Esophagus (tissue), 2 donors: Measurements from ENCODE around the gene ASH1L. TPM values are rescaled to one million over a fixed set of nuclear protein-coding genes. Genes with fewer than 3 reads are reported as not detected.
A peak's percentile ranks its signal among the peaks of the same experiment; 100 is the strongest.

ENCODE experiments used
- H3K27ac ChIP-seq, 2 donors: one replicate each; pipeline ENCODE4 v1.5.1; 2013; ENCODE audit warnings: low read depth in 2 of 2, mild to moderate bottlenecking in 2 of 2, inconsistent platforms in 1 of 2, low read length in 1 of 2, moderate library complexity in 1 of 2
- H3K27me3 ChIP-seq, 2 donors: one replicate each; pipeline ENCODE4 v1.6.1; 2013; ENCODE audit warnings: low read length in 2 of 2, control low read depth in 1 of 2, mild to moderate bottlenecking in 1 of 2; ENCODE audit not compliant: insufficient read depth in 2 of 2, control insufficient read depth in 1 of 2
- H3K36me3 ChIP-seq, 2 donors: one replicate each; pipeline ENCODE4 v1.6.1; 2013; ENCODE audit warnings: low read length in 1 of 2; ENCODE audit not compliant: control insufficient read depth in 2 of 2, insufficient read depth in 2 of 2
- H3K4me1 ChIP-seq, 2 donors: one replicate each; pipeline ENCODE4 v1.6.1; 2013; ENCODE audit warnings: low read length in 1 of 2; ENCODE audit not compliant: control insufficient read depth in 2 of 2, insufficient read depth in 2 of 2
- H3K4me3 ChIP-seq, 2 donors: one replicate each; pipeline ENCODE4 v1.5.1; 2013; ENCODE audit warnings: low read length in 2 of 2, mild to moderate bottlenecking in 2 of 2, low read depth in 1 of 2, moderate library complexity in 1 of 2
- H3K9me3 ChIP-seq, 2 donors: one replicate each; pipeline ENCODE4 v1.6.1; 2013; ENCODE audit warnings: mild to moderate bottlenecking in 2 of 2, low read depth in 1 of 2, low read length in 1 of 2, moderate library complexity in 1 of 2; ENCODE audit not compliant: control insufficient read depth in 2 of 2, insufficient read depth in 1 of 2
- WGBS, 2 donors: extraction: QIAGEN DNeasy Blood & Tissue Kit; methylation state at CpG; one replicate each; pipeline ENCODE4 v1.1.7; 2013; 5-methylcytosine and 5-hydroxymethylcytosine counted together
- polyA plus RNA-seq, 2 donors: library from polyadenylated mRNA; stranded (reverse); fragments of 200-250 nt; gene quantifications; one replicate each; pipeline ENCODE4 v1.2.3, GENCODE V29; 2013
- donor health status: healthy with polysubstance abuse.
- donor health status: Bipolar disorder and iron deficiency.

ASH1L gene
- polyA plus RNA-seq, 2 donors, result 5.9 to 7.2 TPM

- H3K9me3 ChIP-seq, result no peaks in the 10 kb centered on the region
- H3K27ac ChIP-seq, result peak overlapping the region; percentile 96 to 99
- 1% methylated on average over 28 of the region's 28 CpGs for WGBS, 2 donors
- H3K4me3 ChIP-seq, result peak overlapping the region; percentile 67 to 68
- H3K36me3 ChIP-seq, result peaks cover 0 to 19% of the 10 kb centered on the region in 2 donors
- no peaks in the 10 kb centered on the region for H3K27me3 ChIP-seq
- peaks cover 2 to 19% of the 10 kb centered on the region in 2 donors for H3K4me1 ChIP-seq
These were observed 240.0 kb downstream of the ASH1L start for GRCh38 chr1:155322571-155322952.

GRCh38 chr1:155321639-155322503, 240.7 kb downstream of the ASH1L start:
- Histone ChIP-seq H3K4me1 (peaks cover 2 to 19% of the 10 kb centered on the region in 2 donors), H3K9me3 (no peaks in the 10 kb centered on the region), H3K27ac (peak overlapping the region; percentile 34 to 45), H3K27me3 (no peaks in the 10 kb centered on the region), H3K4me3 (peak overlapping the region in 1 of 2 donors; percentile 68), H3K36me3 (peaks cover 0 to 17% of the 10 kb centered on the region in 2 donors)
- WGBS, 2 donors, result 41 to 46% methylated on average over 25 to 27 of the region's 27 CpGs

DNA sequence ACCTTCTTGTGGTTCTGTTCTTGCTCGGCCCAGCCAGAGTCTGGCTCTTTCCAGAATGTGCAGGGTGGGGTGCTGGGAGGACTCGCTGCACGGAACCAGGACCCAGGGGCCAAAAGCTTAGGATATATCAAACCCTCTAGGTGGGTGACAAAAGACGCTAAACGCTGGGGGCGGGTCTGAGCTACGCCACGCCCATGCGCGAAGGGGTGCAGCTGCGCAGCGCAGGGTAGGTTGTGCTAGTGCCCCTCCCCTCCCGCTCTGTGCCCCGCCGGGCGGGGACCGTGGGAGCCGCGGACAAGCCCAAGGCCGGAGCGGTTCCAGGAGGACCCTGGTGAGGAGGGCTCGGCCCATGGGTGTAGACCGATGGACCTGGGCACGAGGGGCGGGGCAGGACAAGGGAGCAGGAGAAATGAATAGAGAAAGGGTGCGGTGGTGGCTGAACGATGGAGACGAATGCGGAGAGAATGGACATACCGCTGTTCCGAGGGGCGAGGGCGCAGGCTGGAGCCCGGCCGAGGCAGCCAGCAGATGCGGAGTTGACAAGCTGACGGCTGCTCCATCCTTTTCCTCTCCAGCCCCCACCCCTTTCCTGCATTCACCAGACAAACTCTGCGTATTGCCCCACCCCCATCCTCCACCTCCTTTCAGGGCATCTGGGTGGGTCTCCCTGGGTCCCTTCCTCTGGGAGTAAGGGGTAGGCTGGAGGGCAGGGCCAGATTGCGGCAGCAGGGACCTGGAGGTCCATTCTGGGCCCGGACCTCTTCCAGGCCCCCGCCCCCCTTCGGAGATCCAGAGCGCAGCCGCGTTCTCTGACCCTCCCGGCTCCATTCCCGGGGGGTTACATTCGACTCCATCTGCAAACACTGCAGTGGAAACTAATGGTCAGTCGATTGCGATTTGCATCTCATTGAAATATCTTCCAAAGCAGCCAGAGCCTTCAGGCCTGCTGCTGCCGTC, 241.7 kb downstream of the ASH1L start, which contains the start of gene RUSC1:
RUSC1 (plus strand) TSS at position 234 of the 957 bp plus-strand sequence. CDS start 880 bp downstream, outside the sequence.
- H3K4me3 ChIP-seq, result peak within 1 kb of the TSS; percentile 44 to 52
- H3K27me3 ChIP-seq, result no peaks in the 10 kb centered on the region
- H3K9me3 ChIP-seq, result no peaks in the 10 kb centered on the region
- 17 to 18% methylated on average over 43 to 51 of the region's 51 CpGs for WGBS, 2 donors
- peaks cover 2 to 17% of the 10 kb centered on the region in 2 donors for H3K4me1 ChIP-seq
- peaks cover 0 to 13% of the 10 kb centered on the region in 2 donors for H3K36me3 ChIP-seq
- peak within 1 kb of the TSS; percentile 57 to 84 for H3K27ac ChIP-seq

- WGBS, 2 donors, result 30 to 36% methylated on average over 11 of the region's 11 CpGs
- Histone ChIP-seq H3K27ac (peak overlapping the region; percentile 57 to 84), H3K4me1 (peaks cover 2 to 12% of the 10 kb centered on the region in 2 donors), H3K36me3 (peaks cover 0 to 13% of the 10 kb centered on the region in 2 donors), H3K27me3 (no peaks in the 10 kb centered on the region), H3K9me3 (no peaks in the 10 kb centered on the region), H3K4me3 (peak overlapping the region; percentile 44 to 52)
These were observed 242.4 kb downstream of the ASH1L start for GRCh38 chr1:155320252-155320651.

DNA sequence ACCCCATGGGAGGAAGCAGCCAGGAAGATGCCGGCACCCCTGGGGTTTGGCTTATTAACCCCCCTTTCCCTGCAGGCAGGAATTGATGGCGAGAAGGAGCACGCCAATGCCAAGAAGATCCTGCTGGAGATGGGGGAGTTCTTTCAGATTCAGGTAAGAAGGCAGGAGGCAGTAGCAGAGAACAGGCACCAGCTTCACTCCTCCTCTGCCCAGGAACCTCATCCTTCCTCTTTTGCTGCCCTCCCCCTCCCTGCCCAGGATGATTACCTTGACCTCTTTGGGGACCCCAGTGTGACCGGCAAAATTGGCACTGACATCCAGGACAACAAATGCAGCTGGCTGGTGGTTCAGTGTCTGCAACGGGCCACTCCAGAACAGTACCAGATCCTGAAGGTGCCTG, 243.1 kb downstream of the ASH1L start:
- 74 to 89% methylated on average over 5 of the region's 5 CpGs for whole genome bisulfite sequencing, 2 donors
- peaks cover 2 to 10% of the 10 kb centered on the region in 2 donors for H3K4me1 ChIP-seq
- H3K4me3 ChIP-seq, result no peak overlapping the region
- H3K27me3 ChIP-seq, result no peaks in the 10 kb centered on the region
- no peaks in the 10 kb centered on the region for H3K9me3 ChIP-seq
- H3K36me3 ChIP-seq, result peaks cover 0 to 15% of the 10 kb centered on the region in 2 donors
- H3K27ac ChIP-seq, result no peak overlapping the region

DNA sequence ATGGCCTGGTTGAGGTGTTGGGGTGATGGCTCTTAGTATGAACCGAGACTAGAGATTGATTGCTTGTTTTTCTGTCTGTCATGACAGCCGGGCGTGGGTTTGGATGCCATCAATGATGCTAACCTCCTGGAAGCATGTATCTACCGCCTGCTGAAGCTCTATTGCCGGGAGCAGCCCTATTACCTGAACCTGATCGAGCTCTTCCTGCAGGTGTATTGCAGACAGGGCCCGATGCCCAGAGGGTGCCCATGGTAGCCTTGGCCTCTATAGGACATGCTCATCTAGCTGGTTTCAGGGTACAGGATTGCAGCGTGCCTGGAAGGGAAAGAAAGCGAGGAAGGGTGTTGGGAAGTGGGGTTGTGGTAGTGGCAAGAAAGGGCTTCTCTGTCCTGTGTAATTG, 244.5 kb downstream of the ASH1L start:
- H3K9me3 ChIP-seq, result no peaks in the 10 kb centered on the region
- H3K36me3 ChIP-seq, result peaks cover 0 to 20% of the 10 kb centered on the region in 2 donors
- H3K27me3 ChIP-seq, result no peaks in the 10 kb centered on the region
- no peak overlapping the region for H3K27ac ChIP-seq
- peaks cover 2 to 15% of the 10 kb centered on the region in 2 donors for H3K4me1 ChIP-seq
- WGBS, 2 donors, result 93% methylated on average over 9 of the region's 9 CpGs
- H3K4me3 ChIP-seq, result no peak overlapping the region

GRCh38 chr1:155316922-155317321, 245.7 kb downstream of the ASH1L start:
- no peaks in the 10 kb centered on the region for H3K27me3 ChIP-seq
- 89 to 92% methylated on average over 3 of the region's 3 CpGs for WGBS, 2 donors
- H3K4me1 ChIP-seq, result peaks cover 2 to 10% of the 10 kb centered on the region in 2 donors
- no peaks in the 10 kb centered on the region for H3K9me3 ChIP-seq
- H3K36me3 ChIP-seq, result peaks cover 3 to 20% of the 10 kb centered on the region in 2 donors
- H3K4me3 ChIP-seq, result no peak overlapping the region
- H3K27ac ChIP-seq, result no peak overlapping the region

GRCh38 chr1:155313261-155313660, 249.3 kb downstream of the ASH1L start:
- no peaks in the 10 kb centered on the region for H3K9me3 ChIP-seq
- WGBS, 2 donors, result 71 to 80% methylated on average over 8 of the region's 8 CpGs
- H3K4me1 ChIP-seq, result peaks cover 3 to 8% of the 10 kb centered on the region in 2 donors
- no peaks in the 10 kb centered on the region for H3K27me3 ChIP-seq
- no peak overlapping the region for H3K4me3 ChIP-seq
- peaks cover 3 to 13% of the 10 kb centered on the region in 2 donors for H3K36me3 ChIP-seq
- H3K27ac ChIP-seq, result peak overlapping the region in 1 of 2 donors; percentile 9

GRCh38 chr1:155309423-155310021, 253.1 kb downstream of the ASH1L start:
- Histone ChIP-seq H3K36me3 (peaks cover 3 to 8% of the 10 kb centered on the region in 2 donors), H3K27ac (peak overlapping the region; percentile 82 to 94), H3K4me3 (peak overlapping the region; percentile 73 to 98), H3K9me3 (no peaks in the 10 kb centered on the region), H3K4me1 (peaks cover 3 to 13% of the 10 kb centered on the region in 2 donors), H3K27me3 (no peaks in the 10 kb centered on the region)
- WGBS, 2 donors, result 8 to 9% methylated on average over 11 of the region's 11 CpGs
